HCT116 (cell line): ENCODE measurements around the gene RASGRP2. TPM values are rescaled to one million over a fixed set of nuclear protein-coding genes. Genes with fewer than 3 reads are reported as not detected.

Experiments used
- ATAC-seq: fragments of 200-7000 bp; cut with Tn5 transposase; 2 replicates; pipeline ENCODE4 v1.9.1; 2020; ENCODE audit warnings: mild to moderate bottlenecking, moderate library complexity
- BruUV-seq: library from RNA; stranded (reverse); fragments of 400-500 nt; replicated peaks from 2 replicates; lab custom pipeline; 2021; lab: Mats Ljungman, UMichigan
- CTCF ChIA-PET: fragments of 300-600 bp; sonication (Branson Sonifier 250); formaldehyde crosslinking; loops from one replicate; lab custom pipeline; 2021; ENCODE audit warnings: antibody characterized with exemption; lab: Charles Lee
- POLR2A ChIA-PET: fragments of 300-600, 350-600 bp; sonication (Branson Sonifier 250); formaldehyde crosslinking; loops from one replicate; lab custom pipeline; 2021; ENCODE audit warnings: antibody characterized with exemption; lab: Charles Lee
- RAD21 ChIA-PET, 2 experiments: fragments of 300-600 bp; sonication (Branson Sonifier 250); formaldehyde crosslinking; loops; one replicate each; lab custom pipeline; 2023; ENCODE audit warnings: low total read pairs in 2 of 2; ENCODE audit not compliant: uncharacterized antibody in 2 of 2, unreplicated experiment in 2 of 2, low non-redundant PET in 1 of 2; lab: Charles Lee
- DNase-seq: peaks from one replicate; pipeline ENCODE4 v3.0.0-alpha.2; 2010; ENCODE audit warnings: low read depth, low spot score
- H2AFZ ChIP-seq: fragments of 200-600 bp; shearing (Covaris generic), sonication (generic); 2 replicates; pipeline ENCODE4 v1.6.1; 2017; ENCODE audit warnings: low read depth, mixed run types, mixed read lengths, antibody characterized with exemption, low read length; ENCODE audit not compliant: poor library complexity, severe bottlenecking
- H3K27ac ChIP-seq: 2 replicates; pipeline ENCODE4 v1.5.1; 2012; ENCODE audit warnings: low read depth, low read length
- H3K27me3 ChIP-seq: fragments of 200-600 bp; sonication (generic); 2 replicates; pipeline ENCODE4 v1.6.1; 2016; ENCODE audit warnings: mixed run types, low read length, mixed read lengths; ENCODE audit not compliant: insufficient read depth
- H3K36me3 ChIP-seq, 2 experiments: fragments of 200-500 bp in 1 of 2; fragments of 200-600 bp in 1 of 2; sonication (Bioruptor generic) in 1 of 2; sonication (generic) in 1 of 2; 2 replicates each; pipeline versions ENCODE4 v1.5.1 to v1.6.1; 2014 to 2016; ENCODE audit warnings: low read length in 2 of 2, inconsistent platforms in 1 of 2, mixed read lengths in 1 of 2, mixed run types in 1 of 2; ENCODE audit not compliant: insufficient read depth in 2 of 2, control insufficient read depth in 1 of 2
- H3K4me1 ChIP-seq, 2 experiments: fragments of 200-600 bp in 1 of 2; sonication (generic) in 1 of 2; 2 replicates each; pipeline versions ENCODE4 v1.5.1 to v1.6.1; 2012 to 2017; ENCODE audit warnings: low read length in 2 of 2, inconsistent platforms in 1 of 2, mild to moderate bottlenecking in 1 of 2, mixed read lengths in 1 of 2, mixed run types in 1 of 2, moderate library complexity in 1 of 2; ENCODE audit not compliant: insufficient read depth in 2 of 2, control insufficient read depth in 1 of 2
- H3K4me2 ChIP-seq: fragments of 200-600 bp; sonication (generic); 2 replicates; pipeline ENCODE4 v1.6.1; 2017; ENCODE audit warnings: mixed run types, low read length, mixed read lengths
- H3K4me3 ChIP-seq, 2 experiments: fragments of 200-600 bp in 1 of 2; sonication (generic) in 1 of 2; replicated peaks in 1 of 2; 2 replicates each; pipeline ENCODE4 v1.5.1; 2011 to 2016; ENCODE audit warnings: low read length in 2 of 2, control low read depth in 1 of 2, low read depth in 1 of 2, mild to moderate bottlenecking in 1 of 2, mixed read lengths in 1 of 2, mixed run types in 1 of 2
- H3K79me2 ChIP-seq: fragments of 200-600 bp; sonication (generic); 2 replicates; pipeline ENCODE4 v1.6.1; 2017; ENCODE audit warnings: mild to moderate bottlenecking, mixed run types, low read length, moderate library complexity, mixed read lengths; ENCODE audit not compliant: insufficient read depth
- H3K9ac ChIP-seq: fragments of 200-600 bp; sonication (generic); 2 replicates; pipeline ENCODE4 v1.6.1; 2016; ENCODE audit warnings: low read length, mixed read lengths
- H3K9me2 ChIP-seq: fragments of 200-600 bp; sonication (generic), shearing (Covaris generic); 2 replicates; pipeline ENCODE4 v1.6.1; 2017; ENCODE audit warnings: mixed run types, mild to moderate bottlenecking, moderate library complexity; ENCODE audit not compliant: insufficient read depth
- H3K9me3 ChIP-seq, 2 experiments: fragments of 200-500 bp in 1 of 2; fragments of 200-600 bp in 1 of 2; sonication (Bioruptor generic) in 1 of 2; sonication (generic) in 1 of 2; 2 replicates each; pipeline ENCODE4 v1.6.1; 2014 to 2017; ENCODE audit warnings: low read length in 2 of 2, mixed read lengths in 2 of 2, inconsistent platforms in 1 of 2, low read depth in 1 of 2, mild to moderate bottlenecking in 1 of 2, mixed run types in 1 of 2, moderate library complexity in 1 of 2; ENCODE audit not compliant: control insufficient read depth in 1 of 2, insufficient read depth in 1 of 2
- H4K20me1 ChIP-seq: fragments of 200-600 bp; sonication (generic), shearing (Covaris generic); 2 replicates; pipeline ENCODE4 v1.6.1; 2017; ENCODE audit warnings: mixed run types, mild to moderate bottlenecking, moderate library complexity; ENCODE audit not compliant: insufficient read depth
- CBX3 ChIP-seq: IDR thresholded peaks from 2 replicates; pipeline ENCODE4 v1.6.1; 2012; ENCODE audit warnings: low read depth
- CTCF ChIP-seq, 3 experiments: fragments of 200-600 bp in 1 of 3; sonication (generic) in 1 of 3; IDR thresholded peaks in 2 of 3; conservative IDR thresholded peaks in 1 of 3; 2 replicates each; pipeline ENCODE4 v1.5.1; 2012 to 2017; ENCODE audit warnings: low read depth in 2 of 3, low read length in 2 of 3, antibody characterized with exemption in 1 of 3, borderline replicate concordance in 1 of 3, control low read depth in 1 of 3, mild to moderate bottlenecking in 1 of 3, mixed read lengths in 1 of 3, mixed run types in 1 of 3, moderate library complexity in 1 of 3; ENCODE audit not compliant: insufficient read depth in 1 of 3
- EGR1 ChIP-seq: IDR thresholded peaks from 2 replicates; pipeline ENCODE4 v1.6.1; 2012; ENCODE audit warnings: low read depth
- ELF1 ChIP-seq: IDR thresholded peaks from 2 replicates; pipeline ENCODE4 v1.6.1; 2012; ENCODE audit warnings: low read depth, borderline replicate concordance
- EZH2 ChIP-seq: fragments of 200-600 bp; sonication (generic); IDR thresholded peaks from 2 replicates; pipeline ENCODE4 v1.6.1; 2017; ENCODE audit warnings: antibody characterized with exemption, mixed run types
- EZH2phosphoT487 ChIP-seq: fragments of 200-600 bp; IDR thresholded peaks from 2 replicates; pipeline ENCODE4 v1.6.1; 2018; ENCODE audit warnings: antibody characterized with exemption, borderline replicate concordance
- MAX ChIP-seq: IDR thresholded peaks from 2 replicates; pipeline ENCODE4 v1.6.1; 2012
- RAD21 ChIP-seq: IDR thresholded peaks from 2 replicates; pipeline ENCODE4 v1.6.1; 2012; ENCODE audit warnings: low read depth, mild to moderate bottlenecking
- SIN3A ChIP-seq: IDR thresholded peaks from 2 replicates; pipeline ENCODE4 v1.6.1; 2012; ENCODE audit warnings: low read depth
- SP1 ChIP-seq: IDR thresholded peaks from 2 replicates; pipeline ENCODE4 v1.6.1; 2012; ENCODE audit warnings: low read depth
- SRF ChIP-seq: IDR thresholded peaks from 2 replicates; pipeline ENCODE4 v1.6.1; 2012; ENCODE audit warnings: low read depth
- YY1 ChIP-seq: IDR thresholded peaks from 2 replicates; pipeline ENCODE4 v1.6.1; 2011; ENCODE audit warnings: low read length, low read depth, moderate library complexity, mild to moderate bottlenecking; ENCODE audit not compliant: insufficient replicate concordance; ENCODE audit errors: extremely low read depth
- ZBTB33 ChIP-seq: IDR thresholded peaks from 2 replicates; pipeline ENCODE4 v1.6.1; 2011; ENCODE audit warnings: mild to moderate bottlenecking, low read length, moderate library complexity; ENCODE audit not compliant: insufficient replicate concordance; ENCODE audit errors: extremely low read depth
- ZFX ChIP-seq: fragments of 450-650 bp; IDR thresholded peaks from 2 replicates; pipeline ENCODE4 v1.6.1; 2017
- ZNF274 ChIP-seq: fragments of 200-500 bp; sonication (Bioruptor generic); IDR thresholded peaks from 2 replicates; pipeline ENCODE4 v1.6.1; 2014; ENCODE audit warnings: mild to moderate bottlenecking, low read depth, low read length, inconsistent platforms
- intact Hi-C: fragments of 100-400 bp; cut with micrococcal nuclease; formaldehyde crosslinking; loops from 2 replicates; pipeline ENCODE4 v1.10.0; 2022
- total RNA-seq: library from RNA; stranded (reverse); gene quantifications from one replicate; pipeline ENCODE4 v1.2.1, GENCODE V29; 2021; ENCODE audit not compliant: unreplicated experiment

RASGRP2 gene
- total RNA-seq, 1 experiment from 2014 or later: 12.8 TPM

- CTCF ChIA-PET: interaction anchor here (0.7 to 2.3 kb wide), 30 partner anchors 9 to 484 kb away, joined by 3 to 50 read pairs (median 5); no protein-coding TSS in a partner anchor
- POLR2A ChIA-PET: interaction anchor here (0.7 to 1.0 kb wide), 3 partner anchors 28 to 442 kb away, joined by 3 to 4 read pairs (median 3); partner anchors contain the start of genes PPP1R14B and PRDX5
Measured at GRCh38 chr11:64688534-64688982, 55.4 kb downstream of the RASGRP2 start.

More at GRCh38 chr11:64688534-64688982, 55.4 kb downstream of the RASGRP2 start:
- RAD21 ChIA-PET: interaction anchor here (0.5 to 1.0 kb wide), 4 partner anchors 16 to 239 kb away, joined by 3 to 5 read pairs (median 4); partner anchors contain the start of gene CDC42BPG (in 1 of the 2)
- H3K4me2 ChIP-seq: peak overlapping the region; percentile 76
- intact Hi-C loops: loop anchor here (1.0 kb wide), 1 partner anchor 35 kb away; the partner anchor contains the start of gene NRXN2
- DNase-seq: peak; percentile 83
- TF ChIP-seq CBX3 (0 out of 2 replicates have a peak, but pooled peaks have one; percentile 5), RAD21 (peak; percentile 76), CTCF (IDR thresholded peaks at IDR 0.05 in 2 of 3, conservative IDR thresholded peaks at IDR 0.05 in 1 of 3; ENCODE audit: borderline replicate concordance in 1 of 3, insufficient read depth in 1 of 3, low read depth in 2 of 3, low read length in 2 of 3) (peak; percentile 91 to 98 (median 93)), EZH2 (no peak), SRF (no peak), ZBTB33 (no peak), ELF1 (no peak; the same call in 1 of the 2 replicates), EZH2phosphoT487 (no peak), SIN3A (no peak), EGR1 (no peak), SP1 (peak; percentile 51), MAX (no peak), YY1 (peak; percentile 49), ZFX (peak; percentile 48; the same call in 1 of the 2 replicates), ZNF274 (no peak)
- TF ChIP-seq, all 23 proteins: peak for 6
- no peaks in the 10 kb centered on the region for H3K9me3 ChIP-seq
- peak overlapping the region; percentile 81 for H2AFZ ChIP-seq
- H4K20me1 ChIP-seq: no peaks in the 10 kb centered on the region
- peak overlapping the region; percentile 27 to 49 for H3K4me3 ChIP-seq
- H3K9ac ChIP-seq: no peak overlapping the region
- H3K4me1 ChIP-seq: peaks cover 0 to 11% of the 10 kb centered on the region in 2 experiments; a peak in 2 of 4 replicates
- ATAC-seq: peak; percentile 97
- no peaks in the 10 kb centered on the region for H3K27me3 ChIP-seq
- BruUV-seq: no TSS peak
- no peaks in the 10 kb centered on the region for H3K36me3 ChIP-seq
- no peak overlapping the region for H3K27ac ChIP-seq
- no peaks in the 10 kb centered on the region for H3K9me2 ChIP-seq
- H3K79me2 ChIP-seq: no peaks in the 10 kb centered on the region
